Caco-2 (cell line): ENCODE results near the gene SBF2. TPM values are rescaled to one million over a fixed set of nuclear protein-coding genes. Genes with fewer than 3 reads are reported as not detected.

Source experiments
- BruUV-seq: library from RNA; stranded (reverse); fragments of 400-500 nt; replicated peaks from 2 replicates; lab custom pipeline; 2021; lab: Mats Ljungman, UMichigan
- CTCF ChIA-PET: fragments of 300-600 bp; sonication (Branson Sonifier 250); formaldehyde crosslinking; loops from one replicate; lab custom pipeline; 2022; ENCODE audit warnings: antibody characterized with exemption; lab: Charles Lee
- POLR2A ChIA-PET: fragments of 300-600 bp; sonication (Branson Sonifier 250); formaldehyde crosslinking; loops from one replicate; lab custom pipeline; 2022; ENCODE audit warnings: antibody characterized with exemption; lab: Charles Lee
- DNase-seq, 2 experiments: peaks; one replicate each; pipeline versions ENCODE4 v3.0.0 to v3.0.0-alpha.2; 2020 to 2022
- H3K27me3 ChIP-seq: replicated peaks from 2 replicates; pipeline ENCODE4 v1.6.0; 2011; ENCODE audit warnings: low read length; ENCODE audit not compliant: control insufficient read depth, insufficient read depth
- H3K36me3 ChIP-seq: 2 replicates; pipeline ENCODE4 v1.5.1; 2011; ENCODE audit warnings: low read length; ENCODE audit not compliant: control insufficient read depth, insufficient read depth
- H3K4me1 ChIP-seq: fragments of 250-450 bp; sonication (Bioruptor Pico); 2 replicates; pipeline ENCODE4 v1.5.1; 2020; ENCODE audit warnings: mild to moderate bottlenecking
- H3K4me3 ChIP-seq: 2 replicates; pipeline ENCODE4 v1.5.1; 2011; ENCODE audit warnings: low read depth, mild to moderate bottlenecking, control low read depth, low read length
- H3K9me3 ChIP-seq: fragments of 250-450 bp; sonication (Bioruptor Pico); 2 replicates; pipeline ENCODE4 v1.5.1; 2020; ENCODE audit warnings: mild to moderate bottlenecking, moderate library complexity
- H3K27ac Mint-ChIP-seq: one replicate; pipeline ENCODE4 v1.8.0; 2022; ENCODE audit warnings: mixed read lengths; ENCODE audit not compliant: unreplicated experiment
- H3K27me3 Mint-ChIP-seq: one replicate; pipeline ENCODE4 v1.8.0; 2022; ENCODE audit warnings: mixed read lengths; ENCODE audit not compliant: insufficient read depth, unreplicated experiment
- H3K36me3 Mint-ChIP-seq: one replicate; pipeline ENCODE4 v1.8.0; 2022; ENCODE audit warnings: mild to moderate bottlenecking, mixed read lengths; ENCODE audit not compliant: insufficient read depth, unreplicated experiment
- H3K4me1 Mint-ChIP-seq: one replicate; pipeline ENCODE4 v1.8.0; 2022; ENCODE audit warnings: low read depth, mixed read lengths; ENCODE audit not compliant: unreplicated experiment
- H3K4me3 Mint-ChIP-seq: one replicate; pipeline ENCODE4 v1.8.0; 2022; ENCODE audit warnings: mild to moderate bottlenecking, moderate library complexity, mixed read lengths; ENCODE audit not compliant: unreplicated experiment
- H3K9me3 Mint-ChIP-seq: one replicate; pipeline ENCODE4 v1.8.0; 2022; ENCODE audit warnings: mixed read lengths; ENCODE audit not compliant: unreplicated experiment
- intact Hi-C: fragments of 100-400 bp; cut with micrococcal nuclease; formaldehyde crosslinking; loops from one replicate; pipeline ENCODE4 v1.10.0; 2022; ENCODE audit not compliant: unreplicated experiment
- total RNA-seq: library from RNA; stranded (reverse); gene quantifications from 2 replicates; pipeline ENCODE4 v1.2.3, GENCODE V29; 2022
- TF ChIP-seq, protein P1 (sequence below), 2 experiments: fragments of 200-600 bp in 1 of 2; IDR thresholded peaks; 1 replicate in 1 of 2; 2 replicates in 1 of 2; pipeline versions ENCODE4 v1.5.1 to v1.8.0; 2011 to 2022; ENCODE audit warnings: antibody characterized with exemption in 1 of 2, control low read depth in 1 of 2, inconsistent platforms in 1 of 2, low read depth in 1 of 2, low read length in 1 of 2, mild to moderate bottlenecking in 1 of 2, moderate library complexity in 1 of 2; ENCODE audit not compliant: insufficient read depth in 1 of 2, severe bottlenecking in 1 of 2, unreplicated experiment in 1 of 2

SBF2 gene
- total RNA-seq, 1 experiment from 2014 or later: 72.2 TPM

GRCh38 chr11:9771071-9771511, 522.9 kb downstream of the SBF2 start:
- no TSS peak for BruUV-seq
- Histone ChIP-seq H3K4me3 (no peak overlapping the region), H3K4me1 (peaks cover 19% of the 10 kb centered on the region), H3K36me3 (no peaks in the 10 kb centered on the region), H3K27me3 (no peaks in the 10 kb centered on the region), H3K9me3 (no peaks in the 10 kb centered on the region)
- TF ChIP-seq, protein P1, sequence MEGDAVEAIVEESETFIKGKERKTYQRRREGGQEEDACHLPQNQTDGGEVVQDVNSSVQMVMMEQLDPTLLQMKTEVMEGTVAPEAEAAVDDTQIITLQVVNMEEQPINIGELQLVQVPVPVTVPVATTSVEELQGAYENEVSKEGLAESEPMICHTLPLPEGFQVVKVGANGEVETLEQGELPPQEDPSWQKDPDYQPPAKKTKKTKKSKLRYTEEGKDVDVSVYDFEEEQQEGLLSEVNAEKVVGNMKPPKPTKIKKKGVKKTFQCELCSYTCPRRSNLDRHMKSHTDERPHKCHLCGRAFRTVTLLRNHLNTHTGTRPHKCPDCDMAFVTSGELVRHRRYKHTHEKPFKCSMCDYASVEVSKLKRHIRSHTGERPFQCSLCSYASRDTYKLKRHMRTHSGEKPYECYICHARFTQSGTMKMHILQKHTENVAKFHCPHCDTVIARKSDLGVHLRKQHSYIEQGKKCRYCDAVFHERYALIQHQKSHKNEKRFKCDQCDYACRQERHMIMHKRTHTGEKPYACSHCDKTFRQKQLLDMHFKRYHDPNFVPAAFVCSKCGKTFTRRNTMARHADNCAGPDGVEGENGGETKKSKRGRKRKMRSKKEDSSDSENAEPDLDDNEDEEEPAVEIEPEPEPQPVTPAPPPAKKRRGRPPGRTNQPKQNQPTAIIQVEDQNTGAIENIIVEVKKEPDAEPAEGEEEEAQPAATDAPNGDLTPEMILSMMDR (IDR thresholded peaks at IDR 0.05; ENCODE audit: insufficient read depth in 1 of 2, low read depth in 1 of 2, low read length in 1 of 2, severe bottlenecking in 1 of 2, unreplicated experiment in 1 of 2): no peak
- intact Hi-C loops: loop anchor here (10.0 kb wide), 1 partner anchor 354 kb away; no protein-coding TSS in a partner anchor
- H3K4me3 Mint-ChIP-seq: no peak overlapping the region
- no peaks in the 10 kb centered on the region for H3K9me3 Mint-ChIP-seq
- no peak overlapping the region for H3K27ac Mint-ChIP-seq
- no peak for DNase-seq
- H3K36me3 Mint-ChIP-seq: peaks cover 9% of the 10 kb centered on the region
- ChIA-PET CTCF (no interaction called here), POLR2A (no interaction called here)
- H3K27me3 Mint-ChIP-seq: no peaks in the 10 kb centered on the region
- peaks cover 14% of the 10 kb centered on the region for H3K4me1 Mint-ChIP-seq

GRCh38 chr11:9769621-9770020, 524.4 kb downstream of the SBF2 start:
- no peaks in the 10 kb centered on the region for H3K27me3 Mint-ChIP-seq

DNA sequence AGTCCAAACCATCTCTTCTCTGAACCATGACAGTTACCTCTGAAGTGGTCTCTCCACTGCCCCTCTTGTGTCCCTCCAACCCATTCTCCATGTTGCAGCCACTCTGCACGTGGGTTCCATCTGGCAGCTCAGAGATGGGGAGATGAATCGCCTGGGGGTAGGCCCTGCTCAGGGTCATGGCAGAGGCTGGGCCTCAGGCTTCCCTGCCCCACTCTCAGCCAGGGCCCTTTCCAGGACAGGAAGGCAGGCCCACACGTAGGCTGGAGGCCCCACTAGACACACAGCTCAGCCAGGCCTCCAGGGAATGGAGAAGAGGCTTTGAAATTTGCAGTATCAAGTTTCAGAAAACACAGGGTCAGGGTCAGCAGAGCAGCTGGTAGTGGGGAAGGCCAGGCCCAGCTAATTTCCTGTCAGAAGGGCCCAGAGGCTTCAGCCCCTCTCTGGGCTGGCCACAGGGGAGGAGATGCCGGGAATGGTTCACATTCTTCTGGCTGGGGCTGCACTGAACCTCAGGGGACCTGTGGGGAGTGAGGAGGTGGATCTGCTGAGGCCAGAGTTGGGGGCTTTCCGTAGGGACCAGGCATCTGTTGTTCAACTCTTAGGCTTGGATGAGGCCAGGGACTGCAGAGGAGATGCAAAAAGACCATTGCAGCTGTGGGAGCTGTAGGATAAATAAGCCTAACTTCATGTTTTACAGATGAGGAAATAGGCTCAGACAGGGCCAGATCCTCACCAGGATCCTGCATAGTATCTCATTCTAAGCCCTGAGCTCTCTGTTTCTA, 528.5 kb downstream of the SBF2 start:
- Mint-ChIP-seq H3K27me3 (no peaks in the 10 kb centered on the region), H3K4me3 (no peak overlapping the region), H3K36me3 (peaks cover 7% of the 10 kb centered on the region), H3K9me3 (no peaks in the 10 kb centered on the region), H3K27ac (peak overlapping the region; percentile 7), H3K4me1 (peaks cover 35% of the 10 kb centered on the region)
- BruUV-seq: no TSS peak
- intact Hi-C loops: no loop called here
- Histone ChIP-seq H3K9me3 (no peaks in the 10 kb centered on the region), H3K4me3 (no peak overlapping the region), H3K4me1 (peaks cover 18% of the 10 kb centered on the region), H3K36me3 (no peaks in the 10 kb centered on the region), H3K27me3 (no peaks in the 10 kb centered on the region)
- TF ChIP-seq, protein P1 (IDR thresholded peaks at IDR 0.05; ENCODE audit: insufficient read depth in 1 of 2, low read depth in 1 of 2, low read length in 1 of 2, severe bottlenecking in 1 of 2, unreplicated experiment in 1 of 2): no peak
- peak; percentile 35 to 68 for DNase-seq
- POLR2A ChIA-PET: interaction anchor here (0.5 to 0.9 kb wide), 3 partner anchors 12 to 540 kb away, joined by 3 read pairs; partner anchors contain the start of gene ADM
- CTCF ChIA-PET: interaction anchor here (0.6 kb wide), 1 partner anchor 207 kb away, joined by 3 read pairs; no protein-coding TSS in a partner anchor

More at GRCh38 chr11:9769621-9770020, 524.4 kb downstream of the SBF2 start:
- no TSS peak for BruUV-seq
- Mint-ChIP-seq H3K4me1 (peaks cover 18% of the 10 kb centered on the region), H3K4me3 (no peak overlapping the region), H3K36me3 (peaks cover 3% of the 10 kb centered on the region), H3K9me3 (no peaks in the 10 kb centered on the region), H3K27ac (no peak overlapping the region)
- H3K27me3 ChIP-seq: no peaks in the 10 kb centered on the region
- peaks cover 20% of the 10 kb centered on the region for H3K4me1 ChIP-seq
- ChIA-PET POLR2A (no interaction called here), CTCF (no interaction called here)
- H3K4me3 ChIP-seq: no peak overlapping the region
- no peaks in the 10 kb centered on the region for H3K9me3 ChIP-seq
- no peak for DNase-seq
- intact Hi-C loops: loop anchor here (10.0 kb wide), 1 partner anchor 355 kb away; no protein-coding TSS in a partner anchor
- no peaks in the 10 kb centered on the region for H3K36me3 ChIP-seq
- TF ChIP-seq, protein P1 (IDR thresholded peaks at IDR 0.05; ENCODE audit: insufficient read depth in 1 of 2, low read depth in 1 of 2, low read length in 1 of 2, severe bottlenecking in 1 of 2, unreplicated experiment in 1 of 2): no peak
